Transverse colon (tissue), 3 donors: ENCODE measurements around the gene NLGN1.

ENCODE experiments used
- CTCF ChIP-seq, 5 experiments: fragments of 200-600 bp in 3 of 5; fragments of 450-650 bp in 2 of 5; sonication (generic) in 3 of 5; IDR thresholded peaks; 1 replicate in 2 of 5; 2 replicates in 3 of 5; pipeline ENCODE4 v1.5.1; 2016 to 2017; ENCODE audit warnings: antibody characterized with exemption in 5 of 5, inconsistent platforms in 3 of 5, mild to moderate bottlenecking in 2 of 5, moderate library complexity in 1 of 5
- EP300 ChIP-seq: sonication (generic); formaldehyde crosslinking; IDR thresholded peaks from one replicate; pipeline ENCODE4 v1.6.1; 2017; ENCODE audit warnings: antibody characterized with exemption, low read depth

- TF ChIP-seq EP300 = no peak
- TF ChIP-seq CTCF (IDR thresholded peaks at IDR 0.05) = no peak
These were observed 191.6 kb downstream of the NLGN1 start for GRCh38 chr3:173589116-173589515.
